GM10266 (cell line): Measurements from ENCODE around the gene VEZT.
"Not testable (repeated sequence)": the region's sequence is repeated elsewhere in the genome, so short reads cannot be mapped to it uniquely, and the experiment has no call there.

ENCODE experiments used
- DNase-seq: peaks from one replicate; pipeline ENCODE4 v3.0.0; 2012; ENCODE audit errors: extremely low spot score
- CTCF ChIP-seq: IDR thresholded peaks from 2 replicates; pipeline ENCODE4 v1.5.1; 2012; ENCODE audit warnings: mild to moderate bottlenecking, low read depth; ENCODE audit not compliant: control insufficient read depth, insufficient read depth; ENCODE audit errors: missing control alignments

Gene VEZT

GRCh38 chr12:95191060-95191696 is 26.4 kb upstream of the VEZT start:
- no peak for DNase-seq
- TF ChIP-seq CTCF = no peak

GRCh38 chr12:95192271-95192670 is 25.3 kb upstream of the VEZT start:
- no peak for DNase-seq
- no peak for TF ChIP-seq CTCF

- TF ChIP-seq CTCF = no peak
- DNase-seq = no peak
Measured at GRCh38 chr12:95193139-95193538, 24.5 kb upstream of the VEZT start.

- no peak for DNase-seq
- TF ChIP-seq CTCF = no peak
Measured at GRCh38 chr12:95195122-95195521, 22.5 kb upstream of the VEZT start.

- not testable (repeated sequence) for DNase-seq
Measured at GRCh38 chr12:95196875-95197569, 20.6 kb upstream of the VEZT start.

GRCh38 chr12:95197636-95198035 is 20.0 kb upstream of the VEZT start:
- no peak for TF ChIP-seq CTCF
- DNase-seq = no peak

GRCh38 chr12:95198914-95199313 is 18.7 kb upstream of the VEZT start:
- peak; percentile 21 for DNase-seq
- no peak for TF ChIP-seq CTCF
